ENCODE data around the gene GPC5. TPM values are rescaled to one million over a fixed set of nuclear protein-coding genes. Genes with fewer than 3 reads are reported as not detected.

The GPC5 gene
- total RNA-seq, 4 donors from 2014 or later: 0.24 to 30.8 (median 1.8) TPM; not detected in 1

DNA sequence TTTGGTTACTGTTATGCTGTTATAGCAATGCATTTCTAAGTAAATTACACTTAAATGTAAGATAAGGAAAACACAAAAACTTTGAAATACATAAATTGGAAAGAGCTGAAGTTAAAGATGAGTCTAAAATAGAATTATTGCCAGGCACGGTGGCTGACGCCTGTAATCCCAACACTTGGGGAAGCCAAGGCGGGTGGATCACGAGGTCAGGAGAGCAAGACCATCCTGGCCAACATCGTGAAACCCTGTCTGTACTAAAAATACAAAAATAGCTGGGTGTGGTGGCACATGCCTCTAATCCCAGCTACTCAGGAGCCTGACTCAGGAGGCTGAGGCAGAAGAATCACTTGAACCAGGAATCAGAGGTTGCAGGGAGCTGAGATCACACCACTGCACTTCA lies 922.8 kb downstream of the GPC5 start:
- H3K27ac ChIP-seq: no peak overlapping the region
- H3K9me3 ChIP-seq: no peaks in the 10 kb centered on the region
- no peaks in the 10 kb centered on the region for H3K27me3 ChIP-seq
- no peak for DNase-seq
- TF ChIP-seq, protein P1, sequence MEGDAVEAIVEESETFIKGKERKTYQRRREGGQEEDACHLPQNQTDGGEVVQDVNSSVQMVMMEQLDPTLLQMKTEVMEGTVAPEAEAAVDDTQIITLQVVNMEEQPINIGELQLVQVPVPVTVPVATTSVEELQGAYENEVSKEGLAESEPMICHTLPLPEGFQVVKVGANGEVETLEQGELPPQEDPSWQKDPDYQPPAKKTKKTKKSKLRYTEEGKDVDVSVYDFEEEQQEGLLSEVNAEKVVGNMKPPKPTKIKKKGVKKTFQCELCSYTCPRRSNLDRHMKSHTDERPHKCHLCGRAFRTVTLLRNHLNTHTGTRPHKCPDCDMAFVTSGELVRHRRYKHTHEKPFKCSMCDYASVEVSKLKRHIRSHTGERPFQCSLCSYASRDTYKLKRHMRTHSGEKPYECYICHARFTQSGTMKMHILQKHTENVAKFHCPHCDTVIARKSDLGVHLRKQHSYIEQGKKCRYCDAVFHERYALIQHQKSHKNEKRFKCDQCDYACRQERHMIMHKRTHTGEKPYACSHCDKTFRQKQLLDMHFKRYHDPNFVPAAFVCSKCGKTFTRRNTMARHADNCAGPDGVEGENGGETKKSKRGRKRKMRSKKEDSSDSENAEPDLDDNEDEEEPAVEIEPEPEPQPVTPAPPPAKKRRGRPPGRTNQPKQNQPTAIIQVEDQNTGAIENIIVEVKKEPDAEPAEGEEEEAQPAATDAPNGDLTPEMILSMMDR (IDR thresholded peaks at IDR 0.05): no peak
- TF ChIP-seq POLR2A (IDR thresholded peaks at IDR 0.05): no peak
- H3K4me3 ChIP-seq: no peak overlapping the region
- intact Hi-C loops (cut with DNase I; ENCODE audit: low total_unique reads): no loop called here
- no peaks in the 10 kb centered on the region for H3K36me3 ChIP-seq
- H3K4me1 ChIP-seq: no peaks in the 10 kb centered on the region

DNA sequence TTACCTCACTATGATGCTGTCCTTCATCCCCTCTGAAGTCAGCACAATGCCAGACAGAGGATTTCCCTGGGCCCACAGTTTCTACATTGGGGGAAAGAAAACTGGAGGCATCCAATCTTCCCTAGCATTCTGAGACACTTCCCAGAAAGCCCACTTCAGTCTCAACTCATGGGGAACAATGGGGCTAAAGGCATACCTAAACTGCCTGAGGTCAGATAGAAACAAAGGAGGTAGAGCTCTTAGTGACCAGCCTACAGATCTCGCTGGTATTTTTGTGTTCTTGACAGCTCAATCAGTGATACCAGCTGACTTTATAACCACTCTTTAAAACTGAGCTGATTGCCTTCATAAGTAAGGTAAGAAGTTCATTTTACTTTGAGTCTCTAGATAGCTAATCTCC lies 947.2 kb downstream of the GPC5 start:
- no peaks in the 10 kb centered on the region for H3K27me3 ChIP-seq
- H3K9me3 ChIP-seq: no peaks in the 10 kb centered on the region

DNA sequence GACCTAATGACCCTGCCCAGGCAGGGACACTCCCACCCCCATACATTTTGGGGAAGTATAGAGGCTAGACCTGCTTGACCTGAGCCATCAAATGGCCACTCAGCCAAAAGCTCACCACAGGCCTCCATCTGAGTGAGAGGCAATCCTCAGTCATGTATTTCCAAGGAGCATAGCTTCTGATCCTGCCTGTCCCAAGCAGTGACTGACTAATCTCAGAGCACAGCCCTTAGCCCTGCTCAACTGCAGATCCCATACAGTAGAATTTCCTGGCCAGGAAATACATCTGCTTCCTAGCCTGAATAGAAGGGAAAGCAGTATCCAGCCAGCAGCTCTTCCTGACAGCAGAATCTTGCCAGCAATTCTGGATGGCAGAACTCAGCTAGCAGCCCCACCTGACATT lies 947.6 kb downstream of the GPC5 start:
- intact Hi-C loops (cut with DNase I; ENCODE audit: low total_unique reads): no loop called here
- H3K4me1 ChIP-seq: no peaks in the 10 kb centered on the region
- no peaks in the 10 kb centered on the region for H3K36me3 ChIP-seq
- no peaks in the 10 kb centered on the region for H3K27me3 ChIP-seq
- no peak for TF ChIP-seq POLR2A (IDR thresholded peaks at IDR 0.05)
- TF ChIP-seq, protein P1 (IDR thresholded peaks at IDR 0.05): no peak
- H3K9me3 ChIP-seq: no peaks in the 10 kb centered on the region
- no peak overlapping the region for H3K27ac ChIP-seq
- H3K4me3 ChIP-seq: no peak overlapping the region
- DNase-seq: no peak

More for the DNA sequence above, 947.2 kb downstream of the GPC5 start:
- Histone ChIP-seq H3K4me1 (no peaks in the 10 kb centered on the region), H3K4me3 (no peak overlapping the region), H3K36me3 (no peaks in the 10 kb centered on the region), H3K27ac (no peak overlapping the region)
- intact Hi-C loops (cut with DNase I; ENCODE audit: low total_unique reads): no loop called here
- DNase-seq: no peak
- no peak for TF ChIP-seq POLR2A (IDR thresholded peaks at IDR 0.05)
- TF ChIP-seq, protein P1 (IDR thresholded peaks at IDR 0.05): no peak

DNA sequence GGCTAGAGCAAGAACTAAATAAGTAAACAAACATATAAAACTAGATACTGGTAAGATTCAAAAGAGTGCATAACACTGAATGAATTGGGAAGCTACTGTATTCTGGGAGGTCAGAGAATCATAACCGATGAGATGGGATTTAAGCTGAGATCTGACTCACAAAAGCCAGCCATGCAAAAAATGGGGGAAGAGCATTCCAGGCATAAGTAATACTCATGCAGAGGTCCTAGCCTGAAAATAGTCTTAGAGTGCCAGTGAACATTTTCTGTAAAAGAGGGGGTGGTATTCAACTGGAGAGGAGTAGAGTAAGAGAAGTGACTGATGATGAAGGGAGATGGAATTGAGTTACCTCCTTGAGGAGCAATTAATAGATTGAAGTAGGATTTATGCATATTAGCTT lies 956.2 kb downstream of the GPC5 start:
- DNase-seq: no peak
- intact Hi-C loops (cut with DNase I; ENCODE audit: low total_unique reads): no loop called here
- no peak overlapping the region for H3K27ac ChIP-seq

DNA sequence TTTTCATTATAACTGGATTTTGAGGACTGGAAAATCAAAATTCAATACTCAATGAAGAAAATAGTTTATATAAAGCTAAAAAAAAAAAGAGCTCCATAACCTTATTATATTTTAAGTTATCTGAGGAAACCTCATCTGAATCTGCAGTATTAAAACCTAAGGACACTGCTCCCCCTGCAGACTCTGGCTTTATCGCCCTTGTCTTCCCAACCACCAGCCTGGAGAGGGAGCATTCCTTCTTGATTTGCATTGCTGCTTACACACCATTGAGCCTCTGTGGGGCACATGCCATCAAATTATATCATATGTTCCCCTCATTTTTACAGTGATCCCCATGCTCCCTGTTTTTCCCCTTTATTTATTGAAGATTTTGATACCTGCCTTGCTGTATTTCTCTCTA lies 956.8 kb downstream of the GPC5 start:
- no peaks in the 10 kb centered on the region for H3K27me3 ChIP-seq
- H3K4me3 ChIP-seq: no peak overlapping the region
- intact Hi-C loops (cut with DNase I; ENCODE audit: low total_unique reads): no loop called here
- no peaks in the 10 kb centered on the region for H3K9me3 ChIP-seq
- no peak overlapping the region for H3K27ac ChIP-seq
- TF ChIP-seq, protein P1 (IDR thresholded peaks at IDR 0.05): no peak
- TF ChIP-seq POLR2A (IDR thresholded peaks at IDR 0.05): no peak
- no peaks in the 10 kb centered on the region for H3K4me1 ChIP-seq
- DNase-seq: no peak
- no peaks in the 10 kb centered on the region for H3K36me3 ChIP-seq

More for the DNA sequence above, 956.2 kb downstream of the GPC5 start:
- no peaks in the 10 kb centered on the region for H3K36me3 ChIP-seq
- H3K4me1 ChIP-seq: no peaks in the 10 kb centered on the region
- TF ChIP-seq POLR2A (IDR thresholded peaks at IDR 0.05): no peak
- TF ChIP-seq, protein P1 (IDR thresholded peaks at IDR 0.05): no peak
- no peaks in the 10 kb centered on the region for H3K9me3 ChIP-seq
- H3K4me3 ChIP-seq: no peak overlapping the region
- H3K27me3 ChIP-seq: no peaks in the 10 kb centered on the region

Data from uterus (tissue), 4 donors.